HT-29 (cell line): Measurements from ENCODE around the gene ZC3H12A. TPM values are rescaled to one million over a fixed set of nuclear protein-coding genes. Genes with fewer than 3 reads are reported as not detected.

Experiments
- DNase-seq: peaks from one replicate; pipeline ENCODE4 v3.0.0-alpha.2; 2015; ENCODE audit warnings: low spot score
- total RNA-seq: library from RNA; depleted of rRNA; stranded (reverse); fragments of >200 nt; shearing (Covaris generic); gene quantifications from 2 replicates; pipeline ENCODE4 v1.2.3, GENCODE V29; 2014; rRNA removed

ZC3H12A gene
- 99.3 and 105 TPM in 2 replicates for total RNA-seq

DNA sequence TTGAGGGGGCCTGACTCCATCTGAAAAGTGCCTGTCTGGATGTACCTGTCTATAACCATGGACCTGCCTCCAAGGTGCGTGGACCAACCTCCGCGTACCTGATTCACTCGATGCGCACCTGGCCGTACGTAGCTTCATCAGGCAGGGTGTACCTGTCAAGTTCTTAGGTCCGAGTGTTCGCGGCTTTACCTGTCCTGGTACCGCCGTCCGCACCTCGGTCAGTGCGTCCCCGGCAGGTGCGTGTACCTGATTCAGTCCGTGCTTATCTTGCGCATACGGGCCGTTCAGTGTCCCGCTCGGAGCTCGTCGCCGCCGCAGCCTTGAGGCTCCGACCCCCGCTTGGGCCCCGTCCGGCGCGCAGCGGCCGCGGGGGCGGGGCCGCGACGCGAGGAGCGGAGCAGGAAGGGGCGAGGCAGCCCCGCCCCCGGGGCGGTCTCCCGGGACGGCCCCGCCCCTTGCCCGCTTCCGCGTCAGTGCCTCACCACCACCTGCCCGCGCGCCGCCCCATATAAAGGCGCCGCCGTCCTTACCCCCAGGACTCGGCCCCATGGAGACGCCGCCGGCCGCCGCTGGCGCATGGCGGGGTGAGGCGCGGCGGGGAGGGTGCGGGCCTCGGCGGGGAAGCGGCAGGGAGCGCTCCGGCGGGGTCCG is at the start of gene ZC3H12A:
ZC3H12A (plus strand) TSS at position 535 of the 651 bp plus-strand sequence. CDS start 917 bp downstream, outside the sequence.
- DNase-seq: peak; percentile 96

DNA sequence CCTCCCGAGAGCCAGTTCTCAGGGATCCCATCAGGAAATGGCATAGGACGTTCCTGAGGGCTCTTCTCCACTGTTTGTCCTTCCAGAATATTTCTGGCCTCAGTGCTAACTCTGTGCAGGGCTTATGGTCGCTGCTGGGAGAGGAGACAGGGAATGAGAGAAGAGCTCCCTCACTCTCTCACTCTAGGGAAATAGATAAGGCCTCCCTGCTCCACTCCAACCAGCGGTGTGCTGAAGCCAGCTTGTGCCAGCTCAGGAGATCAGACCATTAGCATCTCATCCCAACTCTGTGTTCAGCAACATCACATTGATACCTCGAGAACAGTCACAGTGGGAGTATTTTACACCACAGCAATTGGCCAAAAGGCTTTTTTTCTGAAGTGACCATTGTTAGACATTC is 49.2 kb upstream of the ZC3H12A start:
- DNase-seq: no peak

GRCh38 chr1:37429029-37429428 is 45.4 kb upstream of the ZC3H12A start:
- DNase-seq: no peak

DNA sequence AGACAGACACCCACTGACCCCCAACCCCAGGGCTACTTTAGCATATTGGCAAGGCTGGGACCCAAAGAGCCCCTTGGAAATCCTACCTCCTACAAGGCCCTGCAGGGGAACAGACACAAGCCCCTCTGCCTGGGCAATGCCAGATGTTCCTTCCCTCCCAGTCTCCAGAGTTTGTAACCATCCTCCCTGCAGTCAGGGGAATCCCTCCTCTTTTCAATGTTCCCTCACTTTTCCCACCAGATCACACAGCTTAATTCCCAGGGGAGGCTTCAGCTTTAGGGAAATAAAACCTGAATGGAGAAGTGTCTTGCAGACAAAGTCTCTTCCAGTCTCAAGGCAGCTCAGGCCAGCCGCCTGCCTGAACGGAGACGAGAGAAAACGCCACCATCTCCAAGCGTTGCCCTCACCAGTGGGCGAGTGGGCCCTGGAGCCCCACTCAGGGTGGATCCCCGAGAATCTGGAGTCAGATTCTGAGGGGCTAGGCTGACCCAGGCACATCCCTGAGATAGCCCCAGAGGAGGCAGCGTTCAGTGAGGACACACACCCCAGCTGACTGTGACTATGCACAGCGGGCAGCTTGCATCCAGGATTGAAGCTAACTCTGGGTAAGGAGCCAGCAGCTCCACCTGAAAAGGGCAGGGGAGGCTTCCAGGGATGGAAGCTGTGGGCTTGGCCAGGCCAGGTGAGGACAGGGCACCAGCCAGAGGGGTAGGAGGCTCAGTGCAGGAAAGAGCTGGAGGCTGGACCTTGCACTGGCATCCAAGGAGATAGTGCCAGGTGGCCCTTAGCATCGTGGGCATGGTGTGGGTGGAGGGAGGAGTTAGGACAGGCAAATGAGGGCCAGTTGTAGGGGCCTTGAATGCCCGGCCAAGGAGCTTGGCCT is 44.0 kb upstream of the ZC3H12A start:
- DNase-seq: no peak

DNA sequence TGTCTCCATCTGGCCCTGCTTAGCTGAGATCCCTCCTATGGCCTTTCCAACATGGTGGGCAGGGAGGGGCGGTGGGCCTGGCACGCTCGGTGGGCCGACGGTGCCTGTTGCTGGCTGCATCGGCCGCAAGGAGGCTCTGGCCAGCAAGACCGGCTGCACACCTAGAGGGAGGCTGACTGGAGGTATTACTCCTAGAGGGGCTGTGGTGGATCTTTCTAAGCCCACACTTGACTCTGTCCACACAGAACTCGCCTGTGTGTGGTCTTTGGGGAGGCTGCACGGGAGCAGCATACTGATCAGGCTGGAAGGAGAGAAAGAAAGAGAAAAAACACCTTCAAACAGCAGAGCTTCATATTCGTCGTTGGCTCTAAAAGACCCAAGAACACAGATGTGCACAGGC is 41.7 kb upstream of the ZC3H12A start:
- DNase-seq: no peak

DNA sequence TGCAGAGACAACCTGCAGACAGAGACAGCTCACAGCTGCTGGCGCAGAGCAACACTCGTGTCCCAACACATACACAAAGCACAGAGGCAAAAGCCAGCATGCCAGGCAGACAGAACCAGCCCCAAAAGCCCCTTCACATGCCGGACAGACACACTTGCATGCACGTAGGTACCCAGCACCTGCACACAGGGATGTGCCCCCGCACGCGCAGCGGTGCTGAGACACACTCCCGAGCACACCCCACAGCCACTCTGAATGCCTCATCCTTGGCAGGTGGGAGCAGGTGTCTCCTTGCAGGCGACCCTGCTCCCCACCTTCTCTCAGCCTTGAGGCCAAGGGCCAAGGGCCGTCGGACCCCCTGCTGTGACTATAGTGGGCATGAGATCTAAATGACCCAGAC is 41.2 kb upstream of the ZC3H12A start:
- DNase-seq: no peak

- peak; percentile 71 for DNase-seq
These were observed 39.8 kb upstream of the ZC3H12A start for GRCh38 chr1:37434292-37435225.

DNA sequence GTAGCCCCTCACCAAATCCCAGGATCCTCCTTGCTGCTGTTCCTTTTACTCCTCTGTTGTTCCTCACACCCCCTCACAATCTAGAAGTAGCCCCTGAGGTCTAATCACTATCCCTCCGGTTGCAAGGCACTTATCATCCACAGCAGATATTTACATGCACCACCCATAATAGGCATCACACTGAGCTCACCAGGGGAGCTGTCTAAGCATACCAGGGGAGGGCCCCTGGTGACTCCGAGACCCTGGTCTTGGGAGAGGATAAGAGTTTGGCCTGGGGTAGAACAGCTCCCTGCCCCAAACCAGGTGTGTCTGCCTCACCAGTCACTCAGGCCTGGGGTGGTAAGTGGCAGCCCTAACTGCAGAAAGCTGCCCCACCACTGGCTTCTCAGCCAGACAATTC is 37.3 kb upstream of the ZC3H12A start:
- no peak for DNase-seq

DNA sequence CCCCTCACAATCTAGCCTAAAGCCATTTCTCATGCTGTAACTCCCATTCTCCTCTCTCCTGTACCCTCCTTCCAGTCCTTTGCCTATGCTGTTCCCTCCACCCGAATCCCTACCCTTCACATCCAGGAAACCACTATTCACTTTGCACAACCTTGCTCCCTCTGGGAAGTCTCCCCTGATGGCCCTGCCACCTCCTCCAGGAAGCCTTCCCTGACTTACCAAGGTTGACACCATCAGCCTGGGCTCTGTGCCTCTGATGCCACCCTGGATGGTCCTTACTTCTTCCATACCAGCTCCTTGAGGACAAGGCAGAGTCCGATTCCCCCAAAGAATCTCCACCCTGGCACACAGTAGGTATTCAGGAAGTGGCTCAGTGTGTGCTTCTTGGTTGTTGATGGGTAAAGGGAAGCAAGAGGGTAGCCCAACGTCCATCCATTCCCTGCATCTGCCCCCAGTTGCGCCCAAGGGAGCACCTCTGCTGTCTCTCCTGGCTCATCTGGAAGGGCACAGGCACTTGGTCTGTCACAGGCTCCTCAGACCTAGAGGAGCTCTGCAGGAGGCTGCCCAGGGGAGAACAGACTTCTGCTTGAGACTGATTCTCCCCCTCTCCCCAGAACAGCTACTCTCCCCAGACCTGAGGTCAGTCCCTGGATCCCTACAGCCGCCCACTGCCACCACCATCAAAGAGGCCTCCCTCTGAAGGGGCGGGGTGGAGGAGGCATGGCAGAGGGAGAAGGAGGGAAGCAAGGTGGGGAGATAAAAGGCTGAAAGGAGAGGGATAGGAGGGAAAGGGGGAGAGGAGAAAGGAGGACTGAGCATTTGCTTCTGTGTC is 36.1 kb upstream of the ZC3H12A start:
- no peak for DNase-seq

DNA sequence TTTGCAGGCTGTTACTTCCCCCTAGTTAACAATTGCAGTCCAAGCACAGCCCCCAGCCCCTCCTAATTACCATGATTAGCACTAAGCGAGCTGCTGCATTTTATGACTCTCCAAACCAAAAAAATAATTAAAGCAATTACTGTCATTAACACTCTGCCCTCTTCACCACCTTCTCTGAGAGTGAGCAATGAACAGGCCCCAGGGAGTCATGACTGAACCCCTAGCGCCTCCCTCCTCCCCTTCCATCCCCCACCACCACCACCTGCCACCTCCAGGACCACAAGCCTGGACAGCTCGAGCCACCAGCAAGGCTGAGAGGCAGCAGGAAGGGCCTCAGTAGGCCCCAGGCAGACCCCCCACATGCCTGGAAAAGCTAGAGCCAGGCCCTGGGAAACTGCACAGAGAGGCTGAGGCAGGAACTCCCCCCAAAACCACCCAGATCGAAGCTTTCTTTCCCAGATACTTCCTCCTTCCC is 35.5 kb upstream of the ZC3H12A start:
- no peak for DNase-seq

DNA sequence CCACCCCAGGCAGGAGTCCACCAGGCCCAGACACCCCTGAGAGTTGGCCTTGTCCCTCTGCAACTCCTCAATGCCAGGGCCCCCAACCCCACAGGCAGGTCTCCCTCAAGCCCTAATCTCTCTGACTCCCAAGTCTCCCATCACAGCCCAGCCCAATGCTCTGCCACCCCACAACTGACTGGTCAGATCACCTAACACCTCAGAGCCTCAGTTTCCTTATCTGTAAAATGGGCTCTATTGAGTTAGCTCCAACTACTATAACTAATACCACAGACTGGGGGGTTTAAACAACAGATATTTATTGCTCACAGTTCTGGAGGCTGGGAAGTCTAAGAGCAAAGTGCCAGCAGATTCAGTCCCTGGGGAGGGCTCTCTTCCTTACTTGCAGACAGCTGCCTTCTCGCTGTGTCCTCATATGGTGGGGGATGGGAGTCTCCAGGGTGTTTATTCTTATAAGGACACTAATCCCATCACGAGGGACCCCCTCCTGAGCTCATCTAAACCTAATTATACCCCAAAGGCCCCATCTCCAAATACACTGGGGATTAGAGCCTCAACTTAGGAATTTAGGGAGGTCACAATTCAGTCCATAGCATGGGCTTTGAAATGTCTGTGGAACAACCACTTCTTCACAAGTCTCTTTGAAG is 34.9 kb upstream of the ZC3H12A start:
- DNase-seq: no peak

DNA sequence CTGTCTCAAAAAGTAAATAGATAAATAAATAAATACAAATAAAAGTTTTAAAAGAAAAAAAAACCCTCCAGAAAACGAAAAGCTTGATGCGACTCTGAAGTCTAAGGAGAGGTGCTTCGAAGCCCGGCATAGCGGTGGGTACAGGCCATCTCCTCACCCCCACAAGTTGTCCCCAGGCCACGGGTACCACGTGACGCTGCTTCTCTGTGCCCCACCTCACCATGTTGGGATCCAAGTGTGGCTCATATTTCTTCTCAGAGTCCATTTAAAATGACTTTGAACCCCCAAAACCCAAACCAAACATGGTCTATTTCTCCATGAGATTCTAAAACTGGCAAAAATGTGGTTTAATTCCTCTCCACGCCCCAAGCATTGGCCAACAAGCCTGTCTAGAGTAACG is 32.9 kb upstream of the ZC3H12A start:
- no peak for DNase-seq

GRCh38 chr1:37442139-37442538 is 32.2 kb upstream of the ZC3H12A start:
- no peak for DNase-seq

DNA sequence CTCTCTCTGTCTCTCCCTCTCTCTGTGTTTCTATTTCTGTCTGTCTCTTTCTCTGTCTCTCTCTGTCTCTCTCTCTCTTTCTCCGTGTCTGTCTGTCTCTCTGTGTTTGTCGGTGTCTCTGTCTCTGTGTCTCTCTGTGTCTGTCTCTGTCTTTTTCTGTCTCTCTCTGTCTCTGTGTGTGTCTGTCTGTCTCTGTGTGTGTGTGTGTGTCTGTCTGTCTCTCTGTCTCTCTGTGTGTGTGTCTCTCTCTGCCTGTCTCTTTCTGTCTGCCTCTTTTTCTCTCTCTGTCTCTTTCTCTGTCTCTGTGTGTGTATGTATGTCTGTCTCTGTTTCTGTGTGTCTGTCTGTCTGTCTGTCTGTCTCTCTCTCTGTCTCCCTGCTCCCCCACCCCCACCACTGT is 31.7 kb upstream of the ZC3H12A start:
- no peak for DNase-seq

- DNase-seq: no peak
These were observed 27.5 kb upstream of the ZC3H12A start for GRCh38 chr1:37446874-37447273.

- DNase-seq: no peak
These were observed 26.2 kb upstream of the ZC3H12A start for GRCh38 chr1:37448185-37448584.

GRCh38 chr1:37448691-37449417 is 25.5 kb upstream of the ZC3H12A start:
- DNase-seq: no peak

GRCh38 chr1:37449936-37450335 is 24.4 kb upstream of the ZC3H12A start:
- no peak for DNase-seq

DNA sequence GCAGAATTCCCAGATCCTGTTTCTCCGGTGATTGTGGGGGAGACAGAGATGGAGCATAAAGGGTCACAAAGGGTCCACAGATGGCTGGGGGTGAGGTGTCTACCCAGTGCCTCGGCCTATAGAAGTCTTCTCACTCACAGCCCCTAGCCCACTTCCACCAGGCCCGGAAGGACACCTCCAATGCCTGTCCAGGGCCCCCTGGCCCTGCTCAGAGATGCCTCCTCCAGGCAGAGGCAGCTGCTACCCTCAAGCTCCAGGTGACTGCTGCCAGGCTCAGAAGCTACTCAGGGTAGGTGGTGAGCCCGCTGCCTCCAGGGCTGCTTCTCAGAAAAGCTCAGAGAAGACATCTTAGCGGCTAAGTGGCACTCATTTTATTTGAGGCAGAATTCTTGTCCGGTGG is 22.0 kb upstream of the ZC3H12A start:
- DNase-seq: no peak

- no peak for DNase-seq
These were observed 20.7 kb upstream of the ZC3H12A start for GRCh38 chr1:37453647-37454046.
